ENCODE results near the gene NXPH2. TPM values are rescaled to one million over a fixed set of nuclear protein-coding genes. Genes with fewer than 3 reads are reported as not detected.

Gene NXPH2
- total and polyA plus RNA-seq, 2 of the 13 experiments (the other 11 are each of a cell fraction or from before 2014, with no cell fraction given): not detected

- TF ChIP-seq BRD4 (CRISPR knock-in tag; IDR thresholded peaks at IDR 0.05) (no peak), ZNF597 (CRISPR knock-in tag; IDR thresholded peaks at IDR 0.05) (no peak), AKNA (CRISPR knock-in tag; IDR thresholded peaks at IDR 0.05; ENCODE audit: borderline replicate concordance) (no peak)
- TF ChIP-seq, protein P1, sequence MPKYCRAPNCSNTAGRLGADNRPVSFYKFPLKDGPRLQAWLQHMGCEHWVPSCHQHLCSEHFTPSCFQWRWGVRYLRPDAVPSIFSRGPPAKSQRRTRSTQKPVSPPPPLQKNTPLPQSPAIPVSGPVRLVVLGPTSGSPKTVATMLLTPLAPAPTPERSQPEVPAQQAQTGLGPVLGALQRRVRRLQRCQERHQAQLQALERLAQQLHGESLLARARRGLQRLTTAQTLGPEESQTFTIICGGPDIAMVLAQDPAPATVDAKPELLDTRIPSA (CRISPR knock-in tag; IDR thresholded peaks at IDR 0.05; ENCODE audit: borderline replicate concordance): no peak
Observed at GRCh38 chr2:138818556-138818955, 38.4 kb upstream of the NXPH2 start (continued).

All from HepG2 (cell line).